HepG2 (cell line): ENCODE measurements around the gene SLFNL1.
A peak's percentile ranks its signal among the peaks of the same experiment; 100 is the strongest.

ENCODE experiments used
- HDAC2 ChIP-seq: sonication (generic); formaldehyde crosslinking; IDR thresholded peaks from 2 replicates; pipeline ENCODE4 v1.4.0; 2020; ENCODE audit warnings: missing genetic modification reagents
- JUND ChIP-seq: sonication (generic); formaldehyde crosslinking; IDR thresholded peaks from 2 replicates; pipeline ENCODE4 v1.8.0; 2022; ENCODE audit warnings: mild to moderate bottlenecking, missing genetic modification reagents
- MAFF ChIP-seq: IDR thresholded peaks from 2 replicates; pipeline ENCODE4 v1.6.1; 2011; ENCODE audit warnings: low read depth, low read length, improper control_type of control experiment
- NFE2L1 ChIP-seq: sonication (generic); formaldehyde crosslinking; IDR thresholded peaks from 2 replicates; pipeline ENCODE4 v1.4.0; 2020; ENCODE audit warnings: missing genetic modification reagents, mild to moderate bottlenecking, borderline replicate concordance
- SRF ChIP-seq: IDR thresholded peaks from 2 replicates; pipeline ENCODE4 v1.6.1; 2011; ENCODE audit warnings: mild to moderate bottlenecking, low read depth, low read length, moderate library complexity
- ZMAT3 ChIP-seq: sonication (generic); formaldehyde crosslinking; conservative IDR thresholded peaks from 2 replicates; pipeline ENCODE4 v1.7.0; 2021; ENCODE audit warnings: missing genetic modification reagents
- ZNF792 ChIP-seq: IDR thresholded peaks from 2 replicates; pipeline ENCODE4 v1.6.1; 2016
- TF ChIP-seq, protein P1 (sequence below): sonication (generic); formaldehyde crosslinking; IDR thresholded peaks from 2 replicates; pipeline ENCODE4 v1.4.0; 2020; ENCODE audit warnings: missing genetic modification reagents

DNA sequence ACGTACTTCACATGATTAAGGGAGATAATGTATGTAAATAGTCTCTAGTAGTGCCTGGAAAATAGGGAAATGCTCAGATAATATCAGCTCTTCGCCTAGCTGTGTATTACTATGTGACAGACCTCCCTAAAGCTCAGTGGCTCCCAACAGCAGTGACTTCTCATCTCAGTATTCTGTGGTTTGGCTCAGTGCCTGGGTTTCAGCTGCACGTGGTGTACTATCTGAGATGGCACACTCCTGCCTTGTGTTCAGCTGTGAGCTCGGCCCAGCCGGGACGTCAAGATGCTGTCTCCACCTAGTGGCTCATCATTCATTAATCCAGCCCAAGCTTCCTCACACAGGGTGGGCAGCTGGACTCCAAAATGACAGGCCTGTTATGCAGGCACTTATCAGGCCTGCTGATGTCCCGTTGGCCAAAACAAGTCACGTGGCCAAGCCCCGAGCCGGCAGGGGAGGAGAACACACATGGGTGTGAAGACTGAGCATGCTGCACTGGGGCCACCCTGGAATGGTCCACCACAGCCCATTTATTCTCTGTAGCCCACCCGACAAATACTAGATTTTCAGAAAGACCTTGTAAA is 17.8 kb downstream of the SLFNL1 start:
- TF ChIP-seq ZNF792 (0 out of 2 replicates have a peak, but pooled peaks have one; percentile 51), SRF (no peak), HDAC2 (CRISPR knock-in tag) (no peak), NFE2L1 (CRISPR knock-in tag) (no peak), ZMAT3 (CRISPR knock-in tag) (no peak), MAFF (no peak), JUND (CRISPR knock-in tag) (no peak)
- TF ChIP-seq, protein P1, sequence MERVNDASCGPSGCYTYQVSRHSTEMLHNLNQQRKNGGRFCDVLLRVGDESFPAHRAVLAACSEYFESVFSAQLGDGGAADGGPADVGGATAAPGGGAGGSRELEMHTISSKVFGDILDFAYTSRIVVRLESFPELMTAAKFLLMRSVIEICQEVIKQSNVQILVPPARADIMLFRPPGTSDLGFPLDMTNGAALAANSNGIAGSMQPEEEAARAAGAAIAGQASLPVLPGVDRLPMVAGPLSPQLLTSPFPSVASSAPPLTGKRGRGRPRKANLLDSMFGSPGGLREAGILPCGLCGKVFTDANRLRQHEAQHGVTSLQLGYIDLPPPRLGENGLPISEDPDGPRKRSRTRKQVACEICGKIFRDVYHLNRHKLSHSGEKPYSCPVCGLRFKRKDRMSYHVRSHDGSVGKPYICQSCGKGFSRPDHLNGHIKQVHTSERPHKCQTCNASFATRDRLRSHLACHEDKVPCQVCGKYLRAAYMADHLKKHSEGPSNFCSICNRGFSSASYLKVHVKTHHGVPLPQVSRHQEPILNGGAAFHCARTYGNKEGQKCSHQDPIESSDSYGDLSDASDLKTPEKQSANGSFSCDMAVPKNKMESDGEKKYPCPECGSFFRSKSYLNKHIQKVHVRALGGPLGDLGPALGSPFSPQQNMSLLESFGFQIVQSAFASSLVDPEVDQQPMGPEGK (CRISPR knock-in tag): no peak
